Effector CD4-positive, alpha-beta T cell (primary cell): ENCODE data around the gene AP3B1.
"Not testable (repeated sequence)": the region's sequence is repeated elsewhere in the genome, so short reads cannot be mapped to it uniquely, and the experiment has no call there.

ENCODE experiments used
- DNase-seq: peaks from one replicate; pipeline ENCODE4 v3.0.0-alpha.2; 2020

Gene AP3B1

DNA sequence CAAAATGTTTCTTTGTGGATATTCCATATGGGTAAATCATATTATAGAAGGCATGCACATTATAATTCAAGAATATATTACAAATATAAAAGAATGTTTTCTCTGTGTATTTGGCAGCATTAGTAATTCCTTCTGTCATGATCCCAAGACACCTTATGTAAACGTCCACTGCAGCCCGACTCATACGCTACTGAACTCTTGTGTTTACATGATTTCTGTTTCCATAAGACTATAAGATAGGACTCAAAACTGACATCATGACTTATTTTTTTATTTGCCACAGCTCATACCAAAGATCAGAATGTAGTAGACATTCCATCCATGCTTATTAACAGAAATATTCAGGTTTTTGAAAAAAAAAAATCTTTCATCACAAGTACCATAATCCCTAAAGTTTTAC lies 234.1 kb downstream of the AP3B1 start:
- DNase-seq: no peak

DNA sequence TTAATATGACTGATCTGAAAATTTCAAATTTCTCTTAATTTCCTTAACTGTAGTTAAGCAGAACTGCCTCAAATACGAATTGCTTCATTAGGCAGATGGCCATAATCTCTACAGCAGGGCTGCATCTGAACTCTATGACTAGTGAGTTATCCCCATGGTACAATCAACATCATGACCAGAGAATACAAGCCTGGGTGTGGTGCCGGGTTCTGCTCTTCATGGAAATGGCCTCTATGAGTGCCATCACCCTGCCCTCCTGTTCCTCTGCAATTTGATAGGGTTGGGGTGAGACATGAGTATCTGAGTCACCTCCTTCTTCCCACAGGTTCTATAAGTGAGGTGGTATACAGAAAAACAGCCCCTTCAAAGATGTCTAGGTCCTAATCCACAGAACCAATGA lies 235.9 kb downstream of the AP3B1 start:
- no peak for DNase-seq

DNA sequence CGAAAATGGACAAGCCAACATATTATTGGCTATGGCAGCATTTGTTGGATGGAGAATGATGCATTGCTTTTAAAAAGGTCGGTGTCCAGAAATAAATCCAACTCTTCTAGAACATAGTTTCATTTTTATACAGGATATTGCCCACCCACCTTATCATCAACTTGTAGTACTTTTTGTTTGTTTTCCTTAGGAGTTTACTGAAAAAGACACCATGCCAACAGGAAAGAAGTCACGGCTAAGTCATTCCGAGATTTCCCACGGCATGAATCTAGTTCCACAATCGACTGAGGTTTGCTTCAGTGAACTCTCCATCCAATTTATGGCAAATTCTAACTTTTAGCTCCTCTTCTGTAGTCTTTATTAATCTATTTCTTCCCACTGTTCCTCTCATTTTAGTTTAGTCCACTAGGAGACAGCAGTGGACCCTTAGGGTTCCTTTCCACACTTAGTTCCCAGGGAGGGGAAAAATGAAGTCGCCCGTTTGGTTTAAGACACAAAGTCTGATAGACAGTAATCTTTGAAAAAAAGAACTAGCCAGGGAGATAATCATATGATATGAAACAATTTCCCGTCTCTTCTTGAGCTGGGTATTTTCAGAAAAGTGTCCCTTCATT lies 237.5 kb downstream of the AP3B1 start:
- DNase-seq: no peak

DNA sequence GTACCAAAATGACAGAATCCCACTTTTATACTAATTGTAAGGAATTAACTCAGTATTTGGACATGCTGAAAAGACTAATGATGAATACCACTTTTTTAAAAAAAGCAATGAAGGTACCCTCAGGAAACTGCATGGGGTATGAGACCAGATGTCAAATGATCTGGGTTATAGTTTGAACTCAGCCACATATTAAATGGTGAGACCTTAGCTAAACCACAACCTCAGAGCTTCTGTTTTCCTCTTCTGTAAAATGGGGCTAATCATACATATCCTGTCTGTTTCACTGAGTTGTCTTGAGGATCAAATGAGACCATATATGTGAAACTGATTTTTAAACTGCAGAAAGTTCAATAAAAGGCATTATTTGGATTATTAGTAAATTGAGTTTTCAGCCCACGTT lies 238.4 kb downstream of the AP3B1 start:
- no peak for DNase-seq

DNA sequence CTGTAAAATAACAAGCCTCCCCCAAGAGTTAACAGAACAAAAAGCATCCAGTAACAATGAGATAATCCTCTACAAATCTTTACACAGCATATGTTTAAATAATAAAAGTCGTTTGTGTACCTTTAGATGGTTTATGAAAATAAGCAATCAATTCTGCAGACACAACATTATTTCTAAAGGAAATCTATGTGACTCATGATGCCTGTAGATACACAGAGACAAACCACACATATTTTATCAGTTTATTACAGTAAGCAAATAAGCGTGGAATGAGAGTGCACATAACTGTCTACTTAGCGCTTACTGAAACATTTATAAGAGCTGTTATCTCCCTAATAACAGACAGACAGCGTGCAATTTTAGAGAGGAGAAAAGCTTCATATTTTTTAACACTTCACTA lies 243.6 kb downstream of the AP3B1 start:
- no peak for DNase-seq

DNA sequence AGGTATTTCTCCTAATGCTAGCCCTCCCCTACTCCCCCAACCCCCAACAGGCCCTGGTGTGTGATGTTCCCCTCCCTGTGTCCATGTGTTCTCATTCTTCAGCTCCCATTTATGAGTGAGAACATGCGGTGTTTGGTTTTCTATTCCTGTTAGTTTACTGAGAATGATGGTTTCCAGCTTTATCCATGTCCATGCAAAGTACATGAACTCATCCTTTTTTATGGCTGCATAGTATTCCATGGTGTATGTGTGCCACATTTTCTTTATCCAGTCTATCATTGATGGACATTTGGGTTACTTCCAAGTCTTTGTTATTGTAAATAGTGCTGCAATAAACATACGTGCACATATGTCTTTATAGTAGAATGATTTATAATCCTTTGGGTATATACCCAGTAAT lies 247.7 kb downstream of the AP3B1 start:
- DNase-seq: not testable (repeated sequence)

DNA sequence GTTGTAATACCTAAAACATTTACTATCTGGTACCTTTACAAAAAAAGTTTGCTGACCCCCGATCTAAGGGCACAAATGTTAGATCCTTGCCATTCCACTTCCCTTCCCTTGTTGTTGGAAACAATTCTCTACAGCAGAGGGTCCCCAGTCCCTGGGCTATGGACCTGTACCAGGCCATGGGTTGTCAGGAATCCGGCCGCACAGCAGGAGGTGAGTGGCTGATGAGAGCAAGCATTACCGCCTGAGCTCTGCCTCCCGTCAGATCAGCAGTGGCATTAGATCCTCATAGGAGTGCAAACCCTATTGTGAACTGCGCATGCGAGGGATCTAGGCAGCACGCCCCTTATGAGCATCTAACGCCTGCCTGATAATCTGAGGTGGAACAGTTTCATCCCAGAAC lies 248.5 kb downstream of the AP3B1 start:
- DNase-seq: no peak

DNA sequence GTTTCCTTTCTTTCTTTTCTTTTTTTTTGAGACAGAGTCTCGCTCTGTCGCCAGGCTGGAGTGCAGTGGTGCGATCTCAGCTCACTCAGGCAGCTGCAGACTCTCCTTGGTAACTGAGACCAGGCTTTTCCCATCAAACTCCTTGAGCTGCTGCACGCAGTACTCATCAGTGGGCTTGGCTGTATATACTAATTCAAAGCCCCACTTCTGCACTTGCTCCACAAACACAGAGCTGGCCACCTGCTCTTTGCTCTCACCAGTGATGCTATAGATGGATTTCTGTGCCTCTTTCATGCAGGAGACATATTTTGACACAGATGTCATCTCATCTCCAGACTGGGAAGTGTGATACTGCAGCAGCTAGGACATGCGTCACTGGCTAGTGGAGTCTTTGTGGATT lies 252.7 kb downstream of the AP3B1 start:
- DNase-seq: no peak

DNA sequence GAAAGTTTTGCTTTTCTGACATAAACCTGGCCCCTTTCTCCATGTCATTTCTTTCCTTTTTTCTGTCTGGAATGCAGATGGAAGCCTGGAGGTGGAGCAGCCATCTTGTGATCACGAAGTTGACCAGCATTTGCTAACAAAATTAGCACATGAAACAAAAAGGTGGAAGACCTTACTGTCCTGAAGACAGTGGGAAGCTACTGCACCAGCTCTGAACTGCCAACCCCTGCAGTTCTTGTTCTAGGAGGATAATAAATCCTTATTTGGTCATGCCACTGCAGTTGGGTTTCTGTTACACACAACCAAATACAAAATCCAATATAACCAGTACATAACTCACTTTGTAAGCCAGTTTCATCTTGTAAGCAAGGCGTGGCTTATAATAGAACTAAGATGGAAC lies 269.0 kb downstream of the AP3B1 start:
- no peak for DNase-seq

DNA sequence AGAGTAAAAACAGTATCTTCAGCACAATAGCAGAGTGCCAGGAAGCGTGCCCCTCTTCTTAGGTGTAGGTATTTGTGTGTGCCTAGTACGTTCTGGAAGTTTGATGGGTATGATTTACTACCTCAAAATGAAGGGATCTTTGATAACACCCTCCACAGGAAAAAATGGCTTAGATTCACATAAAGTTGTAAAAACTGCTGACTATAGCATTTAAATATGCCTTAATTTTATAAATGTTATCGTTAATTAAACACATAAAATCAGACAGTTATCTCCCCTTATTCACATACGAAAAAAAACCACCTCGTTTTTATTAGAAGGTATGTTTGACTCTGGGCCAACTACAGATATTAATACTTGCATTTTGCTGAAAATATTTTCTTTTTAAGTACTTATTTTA lies 274.8 kb downstream of the AP3B1 start:
- no peak for DNase-seq

DNA sequence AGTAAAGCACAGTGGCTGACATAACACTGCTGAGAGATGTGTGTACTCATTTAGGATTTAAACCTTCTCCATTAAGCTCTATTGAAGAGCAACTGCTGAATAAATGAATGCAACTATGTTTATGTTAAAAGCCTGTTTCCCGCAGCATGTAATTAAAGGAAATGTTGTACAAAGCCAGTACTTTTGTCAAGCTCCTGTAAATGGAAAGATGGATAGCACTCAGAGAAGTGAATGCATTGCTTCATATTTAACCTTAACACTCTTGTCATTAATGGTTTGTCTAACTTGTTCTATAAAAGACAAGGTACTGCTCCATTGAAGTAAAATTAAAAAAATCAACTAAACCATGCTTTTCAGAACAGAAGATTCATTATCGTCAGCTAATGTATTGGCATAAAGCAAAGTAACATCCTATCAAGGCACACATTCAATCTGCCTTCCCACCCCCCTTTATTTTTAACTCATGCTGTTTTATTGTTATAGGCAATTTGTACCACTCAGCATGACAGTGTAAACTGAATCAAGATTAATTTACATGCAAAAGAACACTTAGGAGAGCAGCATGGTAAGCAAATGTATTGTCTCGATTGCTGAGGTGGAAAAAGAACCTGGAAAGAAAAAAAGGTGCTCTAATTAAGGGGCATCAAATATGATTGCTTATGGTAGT lies 277.5 kb downstream of the AP3B1 start:
- no peak for DNase-seq

DNA sequence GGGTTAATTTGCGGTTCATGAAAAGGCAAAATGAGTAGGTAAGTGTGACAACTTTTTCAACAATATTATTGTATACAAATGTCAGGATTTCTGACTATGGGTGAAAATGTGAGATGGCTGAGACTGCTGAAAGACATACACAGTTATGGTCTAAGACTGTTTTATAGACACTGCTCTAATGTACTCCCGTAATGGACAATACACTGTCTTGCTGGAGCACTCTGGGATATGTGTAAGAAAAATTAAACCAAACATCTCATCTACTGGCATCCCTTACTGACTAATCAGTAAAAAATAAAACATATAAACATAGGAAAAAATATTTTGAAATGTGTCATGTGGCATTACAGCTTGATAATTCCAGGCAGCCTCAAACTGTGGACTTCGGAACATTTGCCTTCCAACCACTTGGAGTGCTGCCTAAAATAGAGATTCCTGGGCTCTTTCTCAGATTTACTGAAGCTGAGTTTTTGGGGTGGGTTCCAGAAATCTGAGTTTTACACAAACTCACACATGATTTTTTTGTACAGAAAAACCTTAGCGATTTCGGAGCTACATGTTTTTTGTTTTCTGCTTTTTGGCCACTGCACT lies 284.5 kb downstream of the AP3B1 start:
- DNase-seq: no peak

DNA sequence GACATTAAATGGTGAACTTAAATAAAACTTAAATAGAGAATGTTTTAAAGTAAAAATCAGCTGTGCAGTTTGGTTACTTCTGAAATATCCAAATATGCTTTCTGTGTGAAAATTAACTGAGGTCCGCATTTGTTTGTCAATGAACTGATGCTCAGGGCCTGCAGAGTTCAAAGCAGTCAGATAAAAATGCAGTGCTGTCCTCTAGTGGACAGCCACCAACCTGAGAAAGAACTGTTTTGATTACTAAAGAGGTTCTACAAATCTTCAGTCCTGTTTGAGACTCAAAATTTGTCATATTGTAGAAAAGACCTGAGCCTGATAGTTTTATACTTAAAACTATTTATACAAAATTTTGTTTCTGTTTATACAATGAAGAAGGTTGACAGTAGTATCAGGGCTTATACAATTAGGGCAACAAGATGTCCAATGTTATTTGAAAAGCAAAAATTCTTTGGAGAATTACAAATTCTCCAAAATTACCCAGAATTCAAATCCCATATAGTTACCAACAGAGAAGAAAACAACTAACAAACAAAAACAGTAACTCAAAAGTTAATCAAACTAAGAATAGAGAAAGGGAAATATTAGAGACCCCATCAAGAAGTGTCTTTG lies 286.0 kb downstream of the AP3B1 start:
- no peak for DNase-seq

DNA sequence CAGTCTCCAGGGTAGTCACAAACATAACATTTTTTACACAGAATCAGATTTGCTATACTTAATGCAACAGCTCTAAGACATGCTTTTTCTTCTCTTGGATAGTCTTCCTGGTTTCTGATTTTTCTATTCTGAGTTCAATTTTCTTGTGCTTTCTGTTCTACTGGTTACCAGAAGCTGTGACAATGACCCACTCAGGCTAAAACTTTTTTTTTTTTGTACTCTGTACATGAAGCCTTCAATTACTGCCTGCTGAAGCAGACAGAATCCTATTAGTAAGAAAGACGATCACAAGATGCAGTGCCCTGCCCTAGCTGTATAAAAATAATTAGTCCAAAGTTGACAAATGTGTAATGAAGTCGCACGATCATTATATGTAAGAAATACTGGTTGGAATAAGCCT lies 287.3 kb downstream of the AP3B1 start:
- DNase-seq: no peak

DNA sequence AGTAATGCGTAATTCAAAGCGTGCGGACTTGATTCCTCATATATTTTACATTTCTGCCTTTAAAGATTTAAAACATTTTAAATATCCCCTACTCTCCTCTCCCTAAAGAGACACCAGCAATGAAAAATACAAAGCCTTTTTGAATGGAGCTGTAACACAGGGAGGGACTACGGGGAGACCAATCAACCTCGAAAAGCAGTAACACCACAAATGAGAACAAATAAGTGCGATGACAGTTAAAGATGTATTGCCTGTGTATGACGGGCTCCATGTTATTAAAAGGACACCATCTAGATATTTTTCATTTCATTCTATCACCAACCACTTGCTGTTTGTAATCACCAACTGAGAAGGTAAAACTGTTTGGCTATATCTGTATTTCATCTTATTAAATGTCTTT lies 288.0 kb downstream of the AP3B1 start:
- no peak for DNase-seq

DNA sequence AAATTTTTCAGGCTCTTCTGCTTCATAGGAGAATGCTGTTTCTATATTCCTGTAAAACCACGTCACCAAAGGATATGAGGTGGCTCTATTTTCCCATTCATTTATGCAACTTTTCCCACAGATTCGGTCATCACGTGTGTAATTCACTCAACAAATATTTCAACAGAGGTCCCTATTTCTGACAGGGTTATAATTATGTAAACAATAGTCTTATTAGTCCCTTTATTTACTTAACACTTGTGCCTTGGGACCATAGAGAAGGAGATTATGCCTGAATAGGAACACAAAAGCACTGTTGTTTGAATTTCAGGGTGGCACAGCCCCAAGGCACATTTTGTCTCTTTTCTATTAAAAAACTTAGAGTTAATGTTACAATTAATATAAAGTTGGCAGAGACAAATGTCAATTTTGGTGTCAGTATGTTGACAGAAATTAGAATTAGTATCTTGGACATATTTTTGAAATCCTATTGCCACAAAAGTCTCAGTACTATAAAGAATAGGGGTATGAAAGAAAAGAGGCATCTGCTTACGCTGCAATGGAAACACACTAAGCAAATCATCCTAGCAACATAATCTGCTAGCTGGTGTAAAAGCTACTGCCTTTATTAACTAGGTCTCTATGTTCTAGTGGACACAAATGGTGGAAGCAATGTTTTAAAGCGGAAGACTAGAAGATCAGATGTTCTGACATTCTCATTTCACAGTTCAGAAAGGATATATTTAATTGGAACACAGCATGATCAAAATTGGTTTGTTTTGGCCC lies 289.3 kb downstream of the AP3B1 start:
- DNase-seq: no peak

DNA sequence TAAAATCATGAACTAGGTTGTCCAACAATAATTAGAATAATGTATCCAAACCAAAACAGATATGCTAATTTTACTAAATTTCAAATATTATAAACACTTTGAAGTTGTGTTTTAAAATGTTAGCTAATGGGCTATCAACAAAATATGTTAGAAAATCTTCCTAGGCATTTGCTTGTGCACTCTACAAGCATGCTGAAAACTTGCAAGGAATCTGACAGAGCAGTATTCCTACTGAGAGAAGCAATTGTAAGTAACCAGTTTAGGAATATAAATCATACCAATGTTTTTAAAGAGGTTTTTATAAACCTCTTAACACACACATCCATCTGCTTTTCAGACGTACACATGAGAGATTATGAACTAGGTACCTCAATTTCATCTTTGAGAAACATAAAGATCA lies 289.9 kb downstream of the AP3B1 start:
- no peak for DNase-seq

DNA sequence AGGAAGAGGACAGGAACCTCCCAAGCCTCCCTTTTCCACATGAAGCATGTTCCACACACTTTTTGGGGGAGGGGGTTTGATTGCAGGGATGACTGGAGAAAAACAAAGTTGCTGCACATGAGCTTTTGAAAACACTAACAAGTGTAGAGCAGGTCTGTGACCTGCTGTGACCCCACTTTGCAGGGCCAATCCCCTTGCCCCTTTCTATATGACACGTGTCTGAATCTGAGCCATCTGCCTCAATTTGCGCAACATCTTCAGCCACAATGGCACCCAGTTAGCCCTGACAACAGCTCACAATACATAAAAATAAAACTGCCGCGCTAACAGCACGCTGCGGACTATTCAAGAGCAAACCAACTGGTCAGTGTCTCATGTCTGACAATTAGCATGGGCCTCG lies 290.6 kb downstream of the AP3B1 start:
- DNase-seq: no peak

DNA sequence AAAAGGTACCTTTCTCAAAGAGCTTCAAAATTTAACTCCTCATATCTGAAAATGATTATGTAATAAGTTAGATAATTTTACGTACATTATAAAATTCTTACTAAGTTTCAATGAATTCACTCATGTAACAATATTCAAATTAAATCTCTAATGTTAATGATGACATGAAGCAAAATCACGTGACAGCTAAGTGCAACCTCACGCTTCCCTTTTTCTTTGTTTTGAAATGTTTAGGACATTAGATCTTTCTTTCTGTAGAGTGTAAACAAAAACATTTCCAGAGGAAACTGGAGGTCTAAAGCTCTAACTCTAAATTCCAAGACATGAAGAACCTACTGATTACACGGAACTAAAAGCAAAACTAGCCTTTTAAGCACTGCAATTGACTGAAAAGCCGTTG lies 291.0 kb downstream of the AP3B1 start:
- no peak for DNase-seq

DNA sequence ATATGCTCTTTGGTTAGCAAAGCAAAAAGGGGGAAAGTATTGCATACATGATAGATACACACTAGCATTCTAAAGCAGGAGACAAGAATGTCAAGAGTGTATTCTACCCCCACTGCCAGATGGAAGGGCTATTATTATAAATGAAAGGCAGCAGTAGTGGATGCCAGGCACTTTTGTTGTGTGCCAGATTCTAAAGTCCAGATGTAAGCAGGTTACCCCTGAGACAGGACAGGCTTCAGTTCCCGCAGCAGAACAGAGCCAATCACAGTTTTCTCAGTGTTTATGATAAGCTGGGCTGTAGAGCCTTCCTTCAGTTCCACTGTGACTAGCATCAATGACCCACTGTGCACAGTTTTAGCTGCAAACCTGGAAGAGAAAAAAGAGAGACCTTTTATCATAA lies 291.8 kb downstream of the AP3B1 start:
- no peak for DNase-seq

DNA sequence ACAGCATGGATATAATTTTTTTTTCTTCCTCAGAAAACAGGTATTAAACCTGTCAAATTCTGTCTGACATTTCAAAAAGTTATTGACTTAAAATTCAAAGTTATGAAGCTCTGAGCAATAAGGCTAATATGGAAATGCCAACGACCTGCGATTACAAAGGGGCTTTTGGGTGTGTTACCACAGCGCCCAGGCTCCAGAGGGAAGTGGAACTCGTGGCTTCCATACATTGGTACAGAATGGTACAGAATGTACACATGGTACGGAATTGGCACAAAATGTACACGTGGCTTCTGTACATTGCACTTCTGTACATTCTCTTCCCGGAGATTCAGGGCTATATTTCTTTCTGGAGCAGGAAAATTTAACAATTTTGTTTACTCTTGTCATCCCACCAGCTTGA lies 293.3 kb downstream of the AP3B1 start:
- DNase-seq: no peak

DNA sequence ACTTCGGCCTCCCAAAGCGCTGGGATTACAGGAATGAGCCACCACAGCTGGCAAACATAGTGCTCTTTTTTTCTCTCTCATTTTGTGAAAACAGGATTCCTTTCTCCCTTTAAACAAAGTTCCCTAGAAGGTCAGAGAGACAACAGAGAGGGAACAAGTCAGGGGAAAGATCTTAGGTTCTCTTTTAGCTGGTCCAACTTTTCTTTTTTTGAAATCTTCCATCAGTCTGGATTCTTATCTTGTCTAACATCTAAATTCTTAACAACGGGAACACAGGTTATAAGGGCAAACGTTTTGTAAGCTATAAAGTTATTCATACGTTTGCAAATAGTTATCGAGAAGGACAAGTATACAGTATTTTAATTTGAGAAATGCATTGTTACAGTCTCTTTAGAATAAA lies 294.3 kb downstream of the AP3B1 start:
- no peak for DNase-seq

DNA sequence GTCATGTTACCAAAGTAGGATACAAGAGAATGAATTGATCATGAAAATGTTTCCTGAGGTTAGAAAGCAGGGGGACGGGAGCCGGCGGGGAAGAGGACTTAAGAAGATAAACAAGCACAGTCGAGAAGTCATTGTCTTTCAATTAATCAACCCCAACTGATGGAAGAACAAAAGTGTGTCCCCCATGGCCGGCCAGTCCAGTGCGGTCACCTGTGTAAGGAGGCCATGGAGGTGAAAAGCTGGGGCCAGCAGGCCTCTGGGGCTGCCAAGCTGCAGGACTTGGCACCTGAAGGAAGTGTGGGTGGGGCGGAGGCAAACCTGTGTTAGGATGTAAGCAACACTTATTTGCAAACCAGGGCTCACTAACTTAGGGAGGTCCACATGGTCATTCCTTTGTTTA lies 295.1 kb downstream of the AP3B1 start:
- no peak for DNase-seq

DNA sequence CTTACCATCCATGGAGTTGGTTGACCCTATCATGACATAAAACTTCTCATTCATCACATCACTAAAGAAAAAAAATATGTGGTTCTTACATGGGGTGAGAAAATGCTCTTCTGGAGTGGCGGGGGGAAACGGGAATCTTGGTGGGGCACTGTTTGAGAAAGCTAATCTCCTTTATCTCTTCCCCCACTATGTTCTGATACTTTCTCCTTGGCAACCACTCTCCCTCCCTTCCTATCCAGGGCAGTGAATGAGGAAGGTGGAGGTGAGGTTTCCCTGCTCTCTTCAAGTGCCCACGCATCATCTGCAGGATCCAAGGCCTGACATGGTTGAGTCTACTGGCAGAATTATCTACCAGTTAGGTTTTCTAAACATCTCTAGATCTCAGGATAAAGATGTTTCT lies 297.6 kb downstream of the AP3B1 start:
- no peak for DNase-seq
